ENCODE data around the gene ZNF445.
"Not testable (repeated sequence)": the region's sequence is repeated elsewhere in the genome, so short reads cannot be mapped to it uniquely, and the experiment has no call there.

Gene ZNF445

DNA sequence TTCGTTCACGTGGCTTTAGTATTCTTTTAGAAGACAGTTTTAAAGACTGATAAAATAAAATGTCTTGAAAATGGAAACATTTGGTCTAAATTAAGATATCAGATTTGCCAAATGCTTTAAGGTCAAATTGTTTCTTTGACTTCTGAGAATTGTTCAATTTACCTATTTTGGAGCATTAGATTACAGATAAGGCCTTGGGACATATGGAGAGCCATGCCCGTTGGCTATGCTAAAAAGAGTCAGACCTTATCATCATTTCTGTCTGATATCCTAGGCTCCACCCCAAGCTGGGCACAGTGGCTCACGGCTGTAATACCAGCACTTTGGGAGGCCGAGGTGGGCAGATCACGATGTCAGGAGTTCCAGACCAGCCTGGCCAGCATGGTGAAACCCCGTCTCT, 13.0 kb downstream of the ZNF445 start:
- Histone ChIP-seq H3K79me2 (ENCODE audit: insufficient read depth, low read length) (no peaks in the 10 kb centered on the region), H3K27me3 (ENCODE audit: low read length) (no peaks in the 10 kb centered on the region), H2AFZ (ENCODE audit: low read depth, low read length, severe bottlenecking) (no peak overlapping the region), H3K9ac (ENCODE audit: low read length) (no peak overlapping the region), H3F3A (ENCODE audit: insufficient read depth) (no peaks in the 10 kb centered on the region), H3K36me3 (ENCODE audit: low read length) (peaks cover 14% of the 10 kb centered on the region), H3K27ac (ENCODE audit: low read depth, low read length) (no peak overlapping the region), H3K9me2 (replicated peaks; ENCODE audit: insufficient read depth, low read length) (no peaks in the 10 kb centered on the region), H3K4me2 (ENCODE audit: low read depth, low read length, poor library complexity, severe bottlenecking) (no peak overlapping the region), H4K20me1 (ENCODE audit: low read depth, low read length) (no peaks in the 10 kb centered on the region), H3K4me3 (ENCODE audit: insufficient read depth, low read length, poor library complexity, severe bottlenecking) (no peak overlapping the region), H3K9me3 (ENCODE audit: insufficient read depth, low read length) (peaks cover 16% of the 10 kb centered on the region; the same call in 1 of the 2 replicates)
- TF ChIP-seq CTCF (IDR thresholded peaks at IDR 0.05; ENCODE audit: insufficient read depth, low read length, poor library complexity, severe bottlenecking), result no peak
- no peak for TF ChIP-seq EZH2phosphoT487 (conservative IDR thresholded peaks at IDR 0.05; ENCODE audit: low read length)

GRCh38 chr3:44460050-44460449, 17.4 kb downstream of the ZNF445 start:
- not testable (repeated sequence) for H4K20me1 ChIP-seq (ENCODE audit: low read depth, low read length); H3K9ac ChIP-seq (ENCODE audit: low read length); H2AFZ ChIP-seq (ENCODE audit: low read depth, low read length, severe bottlenecking); H3K4me2 ChIP-seq (ENCODE audit: low read depth, low read length, poor library complexity, severe bottlenecking); H3K4me3 ChIP-seq (ENCODE audit: insufficient read depth, low read length, poor library complexity, severe bottlenecking); H3F3A ChIP-seq (ENCODE audit: insufficient read depth); H3K27ac ChIP-seq (ENCODE audit: low read depth, low read length); H3K27me3 ChIP-seq (ENCODE audit: low read length); H3K79me2 ChIP-seq (ENCODE audit: insufficient read depth, low read length); H3K9me2 ChIP-seq (replicated peaks; ENCODE audit: insufficient read depth, low read length)
- peaks cover 14% of the 10 kb centered on the region for H3K36me3 ChIP-seq (ENCODE audit: low read length)
- H3K9me3 ChIP-seq (ENCODE audit: insufficient read depth, low read length), result peaks cover 16% of the 10 kb centered on the region; the same call in 1 of the 2 replicates

GRCh38 chr3:44455318-44455717, 22.2 kb downstream of the ZNF445 start:
- Histone ChIP-seq H2AFZ (ENCODE audit: low read depth, low read length, severe bottlenecking) (no peak overlapping the region), H3K9ac (ENCODE audit: low read length) (no peak overlapping the region), H3K9me2 (replicated peaks; ENCODE audit: insufficient read depth, low read length) (no peaks in the 10 kb centered on the region), H4K20me1 (ENCODE audit: low read depth, low read length) (no peaks in the 10 kb centered on the region), H3F3A (ENCODE audit: insufficient read depth) (no peaks in the 10 kb centered on the region), H3K36me3 (ENCODE audit: low read length) (no peaks in the 10 kb centered on the region), H3K79me2 (ENCODE audit: insufficient read depth, low read length) (no peaks in the 10 kb centered on the region), H3K27ac (ENCODE audit: low read depth, low read length) (no peak overlapping the region), H3K4me2 (ENCODE audit: low read depth, low read length, poor library complexity, severe bottlenecking) (no peak overlapping the region), H3K4me3 (ENCODE audit: insufficient read depth, low read length, poor library complexity, severe bottlenecking) (no peak overlapping the region), H3K9me3 (ENCODE audit: insufficient read depth, low read length) (no peaks in the 10 kb centered on the region), H3K27me3 (ENCODE audit: low read length) (no peaks in the 10 kb centered on the region)
- TF ChIP-seq CTCF (IDR thresholded peaks at IDR 0.05; ENCODE audit: insufficient read depth, low read length, poor library complexity, severe bottlenecking), result no peak
- TF ChIP-seq EZH2phosphoT487 (conservative IDR thresholded peaks at IDR 0.05; ENCODE audit: low read length), result no peak

DNA sequence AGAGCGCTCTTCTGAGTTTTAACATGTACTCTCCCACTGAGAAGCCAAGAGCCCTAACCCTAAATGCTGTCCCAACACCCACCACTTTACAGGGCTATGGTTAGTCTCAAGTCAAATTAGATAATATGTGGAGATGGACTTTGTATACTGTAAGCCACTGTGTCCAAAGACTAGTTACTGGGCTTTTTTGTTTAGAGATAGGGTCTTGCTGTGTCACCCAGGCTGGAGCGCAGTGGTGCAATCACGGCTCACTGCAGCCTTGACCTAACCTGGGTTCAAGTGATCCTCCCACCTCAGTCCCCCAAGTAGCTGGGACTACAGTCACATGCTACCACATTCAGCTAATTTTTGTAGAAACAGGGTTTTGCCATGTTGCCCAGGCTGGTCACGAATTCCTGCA, 23.2 kb downstream of the ZNF445 start:
- H3K4me2 ChIP-seq (ENCODE audit: low read depth, low read length, poor library complexity, severe bottlenecking), result no peak overlapping the region
- H3K79me2 ChIP-seq (ENCODE audit: insufficient read depth, low read length), result no peaks in the 10 kb centered on the region
- H2AFZ ChIP-seq (ENCODE audit: low read depth, low read length, severe bottlenecking), result no peak overlapping the region
- H4K20me1 ChIP-seq (ENCODE audit: low read depth, low read length), result no peaks in the 10 kb centered on the region
- no peak overlapping the region for H3K9ac ChIP-seq (ENCODE audit: low read length)
- no peaks in the 10 kb centered on the region for H3K9me3 ChIP-seq (ENCODE audit: insufficient read depth, low read length)
- no peaks in the 10 kb centered on the region for H3K27me3 ChIP-seq (ENCODE audit: low read length)
- H3K9me2 ChIP-seq (replicated peaks; ENCODE audit: insufficient read depth, low read length), result no peaks in the 10 kb centered on the region
- no peak overlapping the region for H3K27ac ChIP-seq (ENCODE audit: low read depth, low read length)
- no peaks in the 10 kb centered on the region for H3F3A ChIP-seq (ENCODE audit: insufficient read depth)
- no peak overlapping the region for H3K4me3 ChIP-seq (ENCODE audit: insufficient read depth, low read length, poor library complexity, severe bottlenecking)
- no peak for TF ChIP-seq EZH2phosphoT487 (conservative IDR thresholded peaks at IDR 0.05; ENCODE audit: low read length)
- no peak for TF ChIP-seq CTCF (IDR thresholded peaks at IDR 0.05; ENCODE audit: insufficient read depth, low read length, poor library complexity, severe bottlenecking)
- no peaks in the 10 kb centered on the region for H3K36me3 ChIP-seq (ENCODE audit: low read length)
